AG04449 (cell line): ENCODE measurements around the gene ATXN1.

Experiments
- CTCF ChIA-PET: fragments of 350-600 bp; formaldehyde crosslinking; extraction: SDS; loops from one replicate; lab custom pipeline; 2021; ENCODE audit warnings: antibody characterized with exemption; lab: Yijun Ruan, JAX
- POLR2A ChIA-PET: fragments of 400-600, 350-600 bp; formaldehyde crosslinking; extraction: SDS; loops from one replicate; lab custom pipeline; 2020; ENCODE audit warnings: antibody characterized with exemption, inconsistent platforms; lab: Yijun Ruan, JAX
- DNase-seq: peaks from one replicate; pipeline ENCODE4 v3.0.0-alpha.2; 2010; ENCODE audit warnings: low read depth, low spot score
- H3K4me3 ChIP-seq: 2 replicates; pipeline ENCODE4 v1.5.1; 2011; ENCODE audit warnings: low read depth, mild to moderate bottlenecking, control low read depth, low read length
- CTCF ChIP-seq: IDR thresholded peaks from one replicate; pipeline ENCODE4 v1.5.1; 2011; ENCODE audit warnings: mild to moderate bottlenecking, moderate library complexity, low read length, control low read depth, inconsistent platforms; ENCODE audit not compliant: insufficient read depth; ENCODE audit errors: missing control alignments

ATXN1 gene

DNA sequence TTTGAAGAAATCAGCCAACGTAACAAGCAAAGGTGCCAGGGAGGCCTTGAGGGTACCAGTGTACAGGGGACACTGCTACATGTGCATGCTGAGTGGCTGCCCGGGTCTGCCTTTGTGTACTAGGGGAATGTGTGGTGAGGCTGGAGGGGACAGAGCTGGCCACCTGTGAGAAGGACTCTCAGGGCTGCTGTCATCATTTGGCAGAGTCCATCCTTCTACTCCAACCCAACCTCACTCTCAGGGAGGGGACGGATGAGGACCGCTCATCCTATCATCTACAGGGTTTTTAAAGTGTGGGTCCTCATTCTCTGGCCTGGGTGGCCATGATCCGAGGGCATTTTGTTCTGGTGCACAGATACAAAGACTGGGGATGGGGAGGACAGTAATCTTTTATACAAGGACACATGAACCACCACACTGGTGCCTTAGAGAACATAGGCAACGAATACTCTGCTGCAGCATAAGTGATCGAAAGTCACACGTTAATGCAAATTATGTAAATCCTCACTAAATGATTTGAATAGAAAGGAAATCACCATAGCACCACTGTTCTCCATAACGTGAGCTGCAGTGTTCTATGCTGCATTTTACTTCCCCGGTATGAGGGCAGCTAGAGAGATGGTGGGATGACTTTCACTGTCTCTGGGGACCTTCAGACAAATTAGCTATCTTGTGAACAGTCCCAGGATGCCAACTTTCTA is 341.5 kb downstream of the ATXN1 start:
- no peak overlapping the region for H3K4me3 ChIP-seq
- TF ChIP-seq CTCF, result no peak
- ChIA-PET POLR2A (interaction anchor here (0.6 kb wide), 1 partner anchor 31 kb away, joined by 3 read pairs; no protein-coding TSS in a partner anchor), CTCF (interaction anchor here (1.1 to 3.1 kb wide), 7 partner anchors 10 to 343 kb away, joined by 3 to 31 read pairs (median 3); no protein-coding TSS in a partner anchor)
- DNase-seq, result no peak

GRCh38 chr6:16418151-16418550 is 343.1 kb downstream of the ATXN1 start:
- CTCF ChIA-PET, result interaction anchor here (1.1 to 1.7 kb wide), 3 partner anchors 11 to 92 kb away, joined by 3 read pairs; no protein-coding TSS in a partner anchor

DNA sequence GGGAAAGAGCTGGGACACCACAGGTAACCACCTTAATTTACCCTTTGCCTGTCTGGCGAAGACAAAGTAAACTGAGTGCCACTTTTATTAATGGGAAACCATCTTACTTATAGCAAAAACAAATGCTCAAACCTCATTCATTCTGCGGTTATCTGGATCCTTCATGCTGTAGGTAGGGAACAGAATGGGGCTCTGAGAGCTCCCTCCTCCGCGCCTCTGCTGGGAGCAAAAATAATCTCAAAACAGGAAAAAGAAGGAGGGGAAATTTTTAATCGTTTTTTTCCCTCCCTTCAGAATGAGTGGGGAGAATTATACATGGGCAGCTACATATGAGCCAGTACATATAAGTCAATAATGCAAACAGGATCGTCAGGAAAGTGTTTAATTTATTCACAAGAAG is 345.6 kb downstream of the ATXN1 start:
- H3K4me3 ChIP-seq, result no peak overlapping the region
- no peak for TF ChIP-seq CTCF
- CTCF ChIA-PET, result interaction anchor here (0.9 to 3.8 kb wide), 5 partner anchors 8 to 129 kb away, joined by 3 to 27 read pairs (median 6); no protein-coding TSS in a partner anchor
- DNase-seq, result no peak
- POLR2A ChIA-PET, result no interaction called here

More at GRCh38 chr6:16418151-16418550, 343.1 kb downstream of the ATXN1 start:
- no peak for TF ChIP-seq CTCF
- no peak overlapping the region for H3K4me3 ChIP-seq
- POLR2A ChIA-PET, result no interaction called here
- DNase-seq, result no peak

DNA sequence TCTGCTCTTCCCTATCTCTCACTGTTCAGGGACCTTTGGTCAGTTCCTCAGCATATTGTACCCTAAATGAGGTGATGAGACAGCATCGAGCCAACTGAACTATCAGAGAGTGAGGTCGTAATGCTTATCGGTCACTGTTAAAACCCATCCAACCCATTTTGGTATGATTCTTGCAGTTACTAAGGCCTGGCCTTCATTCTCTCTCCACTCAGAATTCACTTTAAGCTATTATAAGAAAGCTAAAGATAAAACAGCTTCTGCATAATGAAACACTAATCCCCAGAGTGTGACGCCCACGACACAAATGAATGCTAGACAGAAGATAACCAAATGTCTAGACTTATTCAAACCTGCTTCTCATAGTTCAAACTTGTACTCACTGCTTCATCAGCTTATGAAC is 347.1 kb downstream of the ATXN1 start:
- ChIA-PET CTCF (interaction anchor here (0.9 to 3.8 kb wide), 6 partner anchors 8 to 349 kb away, joined by 3 to 27 read pairs (median 6); no protein-coding TSS in a partner anchor), POLR2A (no interaction called here)
- DNase-seq, result no peak
- TF ChIP-seq CTCF, result no peak
- no peak overlapping the region for H3K4me3 ChIP-seq

DNA sequence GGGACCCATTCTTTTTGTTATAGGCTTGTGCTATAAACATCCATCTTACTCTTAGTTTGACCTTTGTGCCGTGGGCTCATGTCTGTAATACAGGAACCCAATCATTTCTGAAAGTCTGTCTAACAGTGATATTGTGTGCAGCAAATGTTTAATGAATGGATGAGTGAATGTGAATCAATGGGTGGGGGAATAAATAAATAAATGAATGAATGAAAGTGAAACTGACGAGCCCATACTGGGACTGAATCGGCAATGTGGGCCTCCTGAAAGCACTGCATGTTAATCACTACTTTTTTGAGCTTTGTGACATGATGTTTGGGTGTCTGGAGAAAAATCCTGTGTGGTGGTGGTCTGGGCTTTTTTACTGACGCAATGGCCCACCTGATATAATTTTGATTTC is 347.9 kb downstream of the ATXN1 start:
- ChIA-PET CTCF (interaction anchor here (0.8 to 3.8 kb wide), 7 partner anchors 8 to 350 kb away, joined by 3 to 27 read pairs (median 5); no protein-coding TSS in a partner anchor), POLR2A (no interaction called here)
- DNase-seq, result no peak
- no peak overlapping the region for H3K4me3 ChIP-seq
- TF ChIP-seq CTCF, result no peak

DNA sequence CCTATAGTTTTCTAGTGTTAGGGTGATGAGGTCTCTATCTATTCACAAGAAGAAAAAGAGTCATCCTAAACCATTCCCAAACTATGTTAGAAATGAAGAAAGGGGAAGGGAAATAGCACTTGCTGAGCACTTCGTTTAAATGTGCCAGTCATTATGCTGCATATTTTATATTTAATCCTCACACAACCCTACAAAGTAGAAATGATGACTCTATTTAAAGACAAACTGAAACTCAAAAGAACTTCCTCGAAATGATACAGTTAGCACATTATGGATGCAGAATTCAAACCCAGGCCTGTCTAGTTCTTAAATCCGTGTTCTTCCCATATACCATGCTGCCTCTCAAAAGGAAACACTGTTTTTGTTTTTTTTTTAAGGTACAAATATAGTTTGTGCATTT is 348.3 kb downstream of the ATXN1 start:
- CTCF ChIA-PET, result interaction anchor here (0.7 to 2.4 kb wide), 8 partner anchors 8 to 673 kb away, joined by 3 to 11 read pairs (median 4); no protein-coding TSS in a partner anchor
- no peak for DNase-seq
- POLR2A ChIA-PET, result no interaction called here
- no peak for TF ChIP-seq CTCF
- no peak overlapping the region for H3K4me3 ChIP-seq
